ENCODE data around the gene SYAP1.
"Not testable (repeated sequence)": the region's sequence is repeated elsewhere in the genome, so short reads cannot be mapped to it uniquely, and the experiment has no call there.

SYAP1 gene

GRCh38 chrX:16719334-16720084 is at the start of gene SYAP1:
Gene SYAP1, plus strand, starts transcription at chrX:16719612. Its CDS starts 113 bp downstream, at chrX:16719725.
- DNase-seq: peak; percentile 92

DNA sequence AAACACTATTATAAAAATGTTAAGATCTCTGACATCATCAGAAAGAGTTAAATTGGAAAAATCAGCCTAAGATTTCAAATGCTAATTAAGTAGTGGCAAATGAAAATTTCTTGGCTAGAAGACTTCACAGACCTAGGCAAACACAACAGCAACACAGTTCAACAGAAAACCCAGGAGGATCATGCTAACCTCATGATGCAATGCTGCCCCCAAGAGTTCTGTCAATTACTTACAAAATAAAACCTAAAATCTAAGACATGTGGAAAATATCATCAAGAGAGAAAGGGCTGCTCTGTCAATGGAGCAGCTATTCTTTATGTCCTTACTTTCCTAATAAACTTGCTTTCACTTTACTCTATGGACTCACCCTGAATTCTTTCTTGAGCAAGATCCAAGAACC is 48.4 kb upstream of the SYAP1 start:
- peak; percentile 72 for DNase-seq

DNA sequence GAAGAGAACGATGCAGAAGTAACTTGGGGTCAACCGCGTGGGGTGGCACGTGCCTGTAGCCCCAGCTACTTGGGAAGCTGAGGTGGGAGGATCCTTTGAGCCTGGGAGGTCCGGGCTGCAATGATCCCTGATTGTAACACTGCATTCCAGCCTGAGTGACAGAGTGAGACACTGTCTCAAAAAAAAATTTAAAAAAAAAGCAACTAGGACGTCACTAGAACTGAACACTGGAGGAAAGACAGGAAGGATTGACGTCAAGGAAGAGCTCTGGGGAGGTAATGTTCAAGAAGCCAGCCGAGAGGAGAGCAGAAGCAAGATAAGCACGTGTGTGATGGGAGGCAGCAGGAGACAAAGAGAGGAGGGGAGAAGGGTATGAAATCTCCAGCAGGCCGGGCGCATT is 40.7 kb upstream of the SYAP1 start:
- DNase-seq: no peak

DNA sequence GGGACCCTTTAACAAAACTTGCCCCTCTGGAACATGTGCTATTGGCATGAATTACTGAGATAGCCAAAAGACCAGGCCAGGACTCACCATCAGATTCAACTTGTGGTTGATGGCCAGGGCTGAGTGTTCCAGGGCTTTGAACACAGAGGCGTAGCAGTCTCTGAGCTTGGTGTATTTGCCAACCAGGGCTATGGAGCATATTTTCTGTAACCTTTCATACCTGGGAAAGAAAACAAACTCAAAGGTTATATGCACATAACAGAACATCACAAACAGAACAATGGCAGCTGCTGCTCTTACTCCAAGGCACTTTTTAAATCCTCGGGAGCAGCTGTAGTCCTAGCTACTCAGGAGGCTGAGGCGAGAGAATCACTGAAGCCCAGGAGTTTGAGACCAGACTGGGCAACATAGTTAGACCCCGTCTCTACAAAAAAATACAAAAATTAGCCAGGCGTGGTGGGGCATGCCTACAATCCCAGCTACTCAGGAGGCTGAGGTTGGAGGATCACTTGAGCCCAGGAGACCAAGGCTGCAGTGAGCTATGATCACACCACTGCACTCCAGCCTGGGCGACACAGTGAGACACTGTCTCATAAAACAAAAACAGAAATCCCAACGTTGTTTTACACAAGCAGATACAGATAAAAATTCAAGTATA is 36.3 kb upstream of the SYAP1 start:
- no peak for DNase-seq

DNA sequence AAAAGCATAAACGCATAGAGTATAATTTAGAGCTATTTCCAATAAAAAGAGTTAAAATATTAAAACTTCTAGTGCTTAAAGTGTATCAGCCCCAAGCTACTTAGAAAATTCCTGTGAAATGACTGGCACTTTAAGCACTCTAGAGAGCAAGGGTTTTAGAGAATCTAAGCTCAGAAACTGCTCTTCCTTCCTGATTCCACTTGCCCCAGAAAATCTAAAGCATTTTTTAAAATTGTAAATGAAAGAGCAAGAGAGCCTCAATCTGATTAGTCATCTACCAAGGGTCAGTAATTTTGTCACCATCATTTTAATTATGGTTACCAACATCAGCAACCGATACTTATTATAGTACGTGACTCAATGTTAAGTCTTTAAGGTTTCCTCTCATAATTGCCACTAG is 31.9 kb upstream of the SYAP1 start:
- no peak for DNase-seq

GRCh38 chrX:16695079-16695676 is 24.2 kb upstream of the SYAP1 start:
- DNase-seq: peak; percentile 64

DNA sequence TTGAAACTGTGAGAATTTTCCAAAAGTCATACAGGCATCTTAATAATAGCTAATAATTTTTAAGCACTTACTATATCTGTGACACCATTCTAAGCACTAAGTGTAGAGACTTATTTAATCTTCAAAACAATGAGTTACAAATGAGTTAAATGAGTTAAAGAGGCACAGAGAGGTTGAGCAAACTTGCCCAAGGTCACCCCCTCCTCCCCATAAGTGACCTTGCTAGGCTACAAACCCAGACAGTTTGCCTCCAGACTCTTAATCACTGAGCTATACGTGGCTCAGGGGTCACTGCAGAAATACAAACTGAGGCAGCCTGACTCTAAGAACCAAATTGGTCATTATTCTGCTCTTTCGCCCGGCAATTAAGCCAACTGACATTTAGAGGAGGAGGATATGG is 22.5 kb upstream of the SYAP1 start:
- no peak for DNase-seq

DNA sequence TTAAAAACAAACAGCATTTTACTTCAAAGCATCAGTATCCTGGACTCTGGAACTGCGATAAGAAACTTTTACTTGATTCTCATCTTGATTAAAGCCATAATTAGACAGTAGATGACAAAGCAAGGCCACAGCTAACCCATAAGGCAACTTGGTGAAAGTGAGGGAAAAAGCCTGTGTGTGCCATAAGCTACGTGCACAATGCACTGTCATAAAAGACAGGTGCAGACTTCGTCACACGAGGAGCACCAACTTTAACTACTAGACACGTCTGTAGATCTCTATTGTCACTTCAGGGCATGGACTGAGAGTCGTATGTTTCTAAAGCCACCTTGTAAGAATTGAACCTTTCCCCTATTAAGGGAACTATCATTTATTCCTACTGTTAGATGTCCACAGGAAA is 20.0 kb upstream of the SYAP1 start:
- DNase-seq: no peak

DNA sequence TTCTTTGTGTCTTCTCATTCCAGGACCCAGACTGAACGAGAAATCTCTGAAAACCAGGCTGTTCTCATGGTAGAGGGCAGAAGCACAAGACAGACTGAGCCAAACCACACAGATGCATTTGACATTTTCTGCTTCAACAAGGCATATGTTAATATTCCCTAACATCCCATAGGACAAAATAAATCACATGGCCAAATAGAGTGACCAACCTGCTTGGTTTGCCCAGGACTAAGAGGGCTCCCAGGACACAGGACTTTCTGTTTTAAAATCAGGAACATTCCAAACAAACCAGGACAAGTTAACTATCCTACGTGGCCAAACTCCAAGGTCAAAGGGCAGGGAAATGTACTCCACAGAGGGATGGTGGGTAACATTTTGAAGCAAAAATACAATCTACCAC is 18.7 kb upstream of the SYAP1 start:
- DNase-seq: no peak

DNA sequence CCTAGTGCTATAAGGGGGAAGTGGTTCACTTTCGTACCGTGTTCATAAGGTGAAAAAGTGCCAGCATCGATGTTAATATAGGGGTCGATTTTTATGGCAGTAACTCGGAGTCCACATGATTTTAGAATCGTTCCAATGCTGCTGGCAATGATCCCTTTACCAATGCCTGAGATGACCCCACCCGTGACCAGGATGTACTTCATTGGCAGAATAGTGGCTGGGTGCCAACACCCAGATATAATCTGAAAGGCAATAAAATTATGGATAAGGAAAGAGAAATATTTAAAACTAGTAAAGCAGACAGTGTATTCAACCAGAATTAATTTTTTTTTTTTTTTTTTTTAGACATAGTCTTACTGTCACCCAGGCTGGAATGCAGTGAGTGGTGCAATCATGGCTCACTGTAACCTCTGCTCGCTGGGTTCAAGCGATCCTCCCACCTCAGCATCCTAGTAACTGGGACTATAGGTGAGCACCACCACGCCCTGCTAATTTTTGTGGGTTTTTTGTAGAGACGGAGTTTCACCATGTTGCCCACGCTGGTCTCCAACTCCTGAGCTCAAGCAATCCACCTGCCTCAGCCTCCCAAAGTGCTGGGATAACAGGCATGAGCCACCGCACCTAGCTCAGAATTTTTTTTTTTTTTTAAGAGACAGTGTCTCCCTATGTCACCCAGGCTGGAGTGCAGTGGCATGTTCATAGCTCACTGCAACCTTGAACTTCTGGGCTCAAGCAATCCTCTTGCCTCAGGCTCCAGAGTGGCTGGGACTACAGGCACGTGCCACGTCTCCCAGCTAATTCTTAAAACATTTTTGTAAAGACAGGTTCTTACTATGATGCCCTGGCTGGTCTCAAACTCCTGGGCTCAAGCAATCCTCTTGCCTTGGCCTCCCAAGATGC is 16.5 kb upstream of the SYAP1 start:
- DNase-seq: no peak

GRCh38 chrX:16705370-16705769 is 14.0 kb upstream of the SYAP1 start:
- DNase-seq: no peak

DNA sequence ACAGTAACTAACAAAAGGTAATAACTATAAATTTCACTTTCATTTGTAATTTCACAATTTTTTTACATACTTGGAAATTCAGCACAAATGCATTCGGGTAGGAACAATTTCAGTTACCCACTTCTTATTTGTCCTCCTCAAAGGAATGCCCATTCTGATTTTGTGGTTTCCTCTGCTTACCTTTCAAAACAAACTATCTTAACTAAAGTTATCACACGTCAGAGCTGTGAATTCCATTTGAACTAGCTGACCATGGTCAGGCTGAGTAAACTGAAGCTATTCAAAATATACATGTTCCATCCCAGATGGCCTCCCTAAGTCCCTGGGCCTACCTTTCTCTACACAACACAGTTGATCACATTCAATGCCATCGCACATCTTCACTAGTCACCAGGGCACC is 11.4 kb upstream of the SYAP1 start:
- no peak for DNase-seq

DNA sequence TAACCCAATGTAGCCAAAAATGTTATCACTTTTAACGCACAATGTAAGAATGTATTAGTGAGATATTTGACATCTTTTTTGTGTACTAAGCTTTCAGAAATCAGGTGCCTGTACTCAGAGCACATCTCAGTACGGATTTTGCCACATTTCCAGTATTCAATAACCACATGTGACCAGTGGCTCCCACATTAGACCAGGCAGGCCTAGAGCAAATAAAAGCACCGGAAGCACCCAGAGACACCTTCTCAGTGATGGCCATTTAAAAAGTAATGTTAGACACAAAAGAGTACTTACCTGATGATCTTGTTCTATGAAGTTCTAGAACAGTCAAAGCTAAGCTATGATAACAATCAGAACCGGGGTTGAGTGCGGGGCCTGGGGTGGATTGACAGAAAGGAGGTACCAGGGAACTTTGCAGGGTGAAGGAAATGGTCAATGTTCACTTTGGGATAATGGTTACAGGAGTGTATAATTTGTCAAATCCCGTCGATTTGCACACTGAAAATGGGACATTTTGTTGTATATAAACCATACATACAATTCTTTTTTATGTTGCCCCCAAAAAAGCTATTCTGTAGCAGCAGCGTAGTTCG is 8.1 kb upstream of the SYAP1 start:
- peak; percentile 27 for DNase-seq

DNA sequence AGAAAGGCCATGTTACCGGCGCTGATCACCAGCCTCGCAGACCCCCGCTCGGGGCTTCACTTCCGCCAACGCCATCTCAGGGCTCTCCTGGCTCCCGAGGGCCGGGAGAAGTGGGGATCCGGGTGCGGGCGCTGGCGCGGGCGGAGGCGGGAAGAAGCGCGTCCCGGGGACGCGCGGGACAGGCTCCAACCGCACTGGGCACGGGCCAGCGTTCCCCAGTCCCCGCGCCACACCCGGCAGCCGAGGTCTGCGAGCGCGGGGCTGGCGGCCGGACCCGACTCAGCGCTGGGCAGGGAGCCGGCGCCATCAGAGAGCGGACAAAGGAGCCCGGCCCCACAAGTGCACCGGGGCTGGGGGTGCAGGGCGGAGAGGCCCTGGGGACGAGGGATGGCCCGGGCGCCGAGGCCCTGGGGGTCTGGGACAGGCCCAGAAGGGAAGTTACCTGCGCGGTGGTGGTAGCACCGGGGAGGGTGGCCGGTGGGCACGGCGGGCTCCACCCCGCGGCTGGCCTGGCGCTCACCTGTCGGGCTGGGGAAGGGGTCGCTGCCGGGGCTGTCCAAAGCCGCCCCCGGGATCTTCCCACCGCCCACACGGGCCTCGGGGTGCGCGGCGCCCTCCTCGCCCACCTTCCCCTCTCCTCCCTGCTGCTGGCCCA is 7.4 kb upstream of the SYAP1 start:
- DNase-seq: peak; percentile 25

DNA sequence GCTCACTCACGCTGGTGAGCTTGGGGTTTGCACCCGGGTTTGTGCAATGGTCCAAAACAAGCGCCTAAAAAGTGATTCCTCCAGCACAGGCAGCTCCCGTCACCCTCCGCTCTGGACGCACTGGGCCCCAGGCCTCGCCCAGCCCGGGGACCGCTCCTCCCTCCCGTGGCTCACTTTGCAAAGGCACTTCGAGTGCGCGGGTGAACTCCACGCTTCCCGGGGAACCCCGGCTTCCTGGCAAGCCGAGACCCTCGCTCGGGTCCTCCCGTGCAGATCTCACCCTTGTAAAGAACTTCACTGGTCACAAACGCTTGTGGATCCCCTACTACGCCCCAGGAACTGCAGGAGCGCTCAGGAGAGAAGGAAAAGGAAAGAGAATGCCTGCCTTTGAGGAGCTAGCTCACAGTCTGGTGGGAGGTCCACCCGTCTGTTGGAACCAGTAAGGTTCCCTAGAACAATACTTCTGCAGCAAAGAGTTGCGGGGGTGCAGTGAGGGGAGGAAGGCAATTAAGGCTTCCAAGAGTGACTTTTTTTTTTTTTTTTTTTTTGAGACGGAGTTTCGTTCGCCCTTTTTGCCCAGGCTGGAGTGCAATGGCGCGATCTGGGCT is 6.8 kb upstream of the SYAP1 start, which contains the start of gene CTPS2:
Gene CTPS2 (minus strand): TSS at position 122 of the 608 bp plus-strand sequence. CDS start 9,767 bp downstream, outside the sequence.
- peak; percentile 83 for DNase-seq

DNA sequence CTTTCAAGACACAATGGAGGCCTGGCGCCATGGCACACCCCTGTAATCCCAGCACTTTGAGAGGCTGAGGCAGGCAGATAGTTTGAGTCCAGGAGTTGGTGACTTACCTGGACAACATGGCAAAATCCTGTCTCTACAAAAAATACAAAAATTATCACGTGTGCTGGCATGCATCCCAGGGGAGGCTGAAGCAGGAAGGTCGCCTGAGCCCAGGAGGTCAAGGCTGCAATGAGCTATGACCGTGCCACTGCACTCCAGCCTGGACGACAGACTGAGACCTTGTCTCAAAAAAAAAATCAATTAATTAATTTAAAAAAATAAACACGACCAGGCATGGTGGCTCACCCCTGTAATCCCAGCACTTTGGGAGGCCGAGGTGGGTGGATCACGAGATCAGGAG is 4.9 kb upstream of the SYAP1 start:
- no peak for DNase-seq

GRCh38 chrX:16715638-16716037 is 3.8 kb upstream of the SYAP1 start:
- DNase-seq: not testable (repeated sequence)

DNA sequence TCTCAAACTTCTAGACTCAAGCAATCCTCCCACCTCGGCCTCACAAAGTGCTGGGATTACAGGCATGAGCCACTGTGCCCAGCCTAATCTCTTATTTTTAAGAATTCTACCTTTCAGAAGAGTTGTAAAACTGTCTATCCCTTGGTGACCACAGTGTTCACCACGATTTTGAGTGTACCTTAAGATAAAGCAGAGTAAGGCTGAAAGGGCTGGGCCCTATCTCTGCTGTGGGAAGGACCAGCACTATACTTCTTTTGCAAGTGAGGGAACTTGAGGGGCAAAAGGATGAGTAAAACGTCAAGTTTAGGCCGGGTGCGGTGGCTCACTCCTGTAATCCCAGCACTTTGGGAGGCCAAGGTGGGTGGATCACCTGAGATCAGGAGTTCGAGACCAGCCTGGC is 3.0 kb upstream of the SYAP1 start:
- DNase-seq: peak; percentile 63

DNA sequence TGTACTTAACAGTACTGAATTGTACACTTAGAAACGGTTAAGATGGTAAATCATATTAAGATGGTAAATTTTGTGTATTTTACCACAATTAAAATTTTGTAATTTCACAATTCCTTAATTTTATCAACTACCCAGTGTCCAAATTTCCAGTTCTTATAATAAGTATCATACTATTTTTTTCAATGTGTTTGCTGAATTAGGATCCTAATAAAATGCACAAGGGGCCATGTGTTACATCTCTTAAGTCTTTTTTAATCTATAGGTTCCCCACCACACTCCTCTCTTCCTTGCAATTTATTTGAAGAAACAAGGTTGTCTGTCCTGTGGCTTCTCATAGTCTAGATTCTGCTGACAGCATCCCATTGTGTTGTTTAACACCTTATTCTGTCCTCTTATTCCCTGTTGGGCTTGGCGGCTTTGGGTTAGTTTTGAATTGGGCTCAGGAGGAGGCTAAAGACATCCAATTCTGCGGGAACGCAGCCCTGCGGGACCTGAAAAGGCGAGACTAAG is 533 bp upstream of the SYAP1 start:
- DNase-seq: no peak

DNA sequence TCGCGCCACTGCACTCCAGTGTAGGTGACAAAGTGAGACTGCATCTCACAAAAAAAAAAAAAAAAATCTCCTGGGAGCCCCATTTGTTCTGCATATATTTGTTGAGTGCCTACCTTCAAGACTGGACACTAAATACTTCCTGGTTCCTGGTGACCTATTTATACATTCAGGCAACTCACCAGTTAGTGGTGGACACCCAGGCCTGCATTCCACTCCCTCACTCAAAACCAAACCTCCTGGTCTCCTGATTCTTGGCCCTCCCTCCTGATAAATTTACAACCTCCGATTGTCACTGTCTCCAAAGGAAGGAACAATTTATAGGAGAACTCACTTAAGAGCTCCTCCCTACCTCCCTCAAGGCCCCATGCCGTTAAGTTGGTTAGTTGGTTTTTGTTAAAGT is 3.1 kb downstream of the SYAP1 start:
- DNase-seq: no peak

DNA sequence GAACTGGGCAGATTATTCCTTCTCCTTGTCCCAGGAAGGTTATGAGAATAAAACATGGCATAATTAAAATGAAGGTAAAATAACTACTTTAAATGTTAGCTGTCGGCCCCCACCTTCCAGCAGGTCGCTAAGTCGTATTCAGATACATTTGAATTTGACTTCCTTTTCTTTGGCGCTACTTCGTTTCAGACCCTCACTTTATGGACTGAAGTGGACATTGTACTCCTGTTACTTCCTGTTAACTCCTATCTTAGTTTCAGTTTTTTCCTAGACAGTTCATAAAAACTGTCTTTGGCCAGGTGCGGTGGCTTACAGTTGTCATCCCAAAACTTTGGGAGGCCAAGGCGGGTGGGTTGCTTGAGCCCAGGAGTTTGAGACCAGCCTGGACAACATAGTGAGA is 5.7 kb downstream of the SYAP1 start:
- DNase-seq: no peak

Measured in hematopoietic multipotent progenitor cell treated with erythropoietin and hydrocortisone succinate and interleukin-3 and kit ligand, for 6 days (in vitro differentiated cells).